Activated T-helper 1 cell treated with anti-CD3 and anti-CD28 coated beads, Interleukin-12 subunit alpha, Interleukin-12 subunit beta, Interleukin-2, Interleukin-4 antibody, amounts not matched to agents 30 ng/mL and 10 ng/mL and 1 ng/mL, durations not matched to agents 14 hours and 24 hours and 36 hours (primary cell): ENCODE measurements around the gene EXOC3L1. TPM values are rescaled to one million over a fixed set of nuclear protein-coding genes. Genes with fewer than 3 reads are reported as not detected.

Experiments
- DNase-seq: peaks from one replicate; pipeline ENCODE4 v3.0.0; 2021; ENCODE audit warnings: low spot score
- H3K27ac Mint-ChIP-seq: one replicate; pipeline ENCODE4 v1.8.0; 2021; ENCODE audit warnings: mild to moderate bottlenecking, mixed read lengths
- H3K27me3 Mint-ChIP-seq: one replicate; pipeline ENCODE4 v1.8.0; 2022; ENCODE audit warnings: mild to moderate bottlenecking, moderate library complexity, mixed read lengths; ENCODE audit not compliant: insufficient read depth
- H3K36me3 Mint-ChIP-seq: one replicate; pipeline ENCODE4 v1.8.0; 2021; ENCODE audit warnings: low read depth, mixed read lengths
- H3K4me1 Mint-ChIP-seq: one replicate; pipeline ENCODE4 v1.8.0; 2021; ENCODE audit warnings: low read depth, mixed read lengths
- H3K4me3 Mint-ChIP-seq: one replicate; pipeline ENCODE4 v1.8.0; 2021; ENCODE audit warnings: mild to moderate bottlenecking, moderate library complexity, mixed read lengths
- H3K9me3 Mint-ChIP-seq: one replicate; pipeline ENCODE4 v1.8.0; 2021; ENCODE audit warnings: mixed read lengths
- intact Hi-C: fragments of 100-400 bp; cut with micrococcal nuclease; formaldehyde crosslinking; loops from one replicate; pipeline ENCODE4 v1.15.1; 2024
- total RNA-seq: library from RNA; stranded (reverse); gene quantifications from 2 replicates; pipeline ENCODE4 v1.2.3, GENCODE V29; 2022

EXOC3L1 gene
- total RNA-seq, 1 donor from 2014 or later, result 0.34 TPM

DNA sequence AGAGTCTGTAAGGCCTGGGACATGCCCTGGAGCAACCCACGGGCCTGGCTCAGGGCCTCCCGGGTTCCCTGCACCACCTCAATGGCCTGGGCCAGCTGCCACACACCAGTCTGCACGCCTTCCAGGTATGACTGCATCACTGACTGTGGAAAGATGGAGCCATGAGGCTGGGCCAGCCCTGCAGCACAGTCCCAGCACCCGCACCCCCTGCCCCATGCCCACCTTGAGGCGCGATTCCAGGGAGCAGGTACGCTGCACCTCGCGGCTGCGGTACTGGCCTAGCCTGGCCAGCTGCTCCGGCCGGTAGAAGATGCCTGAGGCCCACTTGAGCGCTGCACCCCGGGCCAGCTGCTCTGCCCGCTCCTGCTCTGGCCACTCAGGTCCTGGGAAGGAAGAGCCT lies 1.1 kb downstream of the EXOC3L1 start:
- DNase-seq, result no peak
- H3K9me3 Mint-ChIP-seq, result no peaks in the 10 kb centered on the region
- peaks cover 35% of the 10 kb centered on the region for H3K4me1 Mint-ChIP-seq
- peaks cover 8% of the 10 kb centered on the region for H3K27me3 Mint-ChIP-seq
- H3K36me3 Mint-ChIP-seq, result peaks cover 8% of the 10 kb centered on the region
- H3K4me3 Mint-ChIP-seq, result no peak overlapping the region
- intact Hi-C loops, result no loop called here
- H3K27ac Mint-ChIP-seq, result no peak overlapping the region

DNA sequence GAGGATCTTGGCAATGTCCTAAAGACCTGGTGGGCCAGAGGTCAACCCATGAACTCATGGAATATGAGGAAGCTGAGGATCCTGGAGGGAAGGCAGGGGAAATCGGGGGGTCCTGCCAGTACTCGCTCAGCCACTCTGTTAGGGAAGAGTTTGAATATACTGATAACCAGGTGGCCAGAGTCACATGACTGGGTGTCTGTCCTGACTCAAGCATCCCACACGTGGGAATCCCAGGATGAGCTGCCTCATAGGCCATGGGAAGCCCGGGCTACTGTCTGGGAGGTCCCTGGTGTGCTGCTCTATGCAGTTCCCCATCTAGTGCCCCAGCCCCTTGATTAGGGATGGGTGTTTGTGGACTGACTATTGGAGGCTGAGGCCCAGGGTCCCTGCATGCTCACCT lies 1.6 kb downstream of the EXOC3L1 start:
- no peak for DNase-seq
- no peak overlapping the region for H3K4me3 Mint-ChIP-seq
- peaks cover 30% of the 10 kb centered on the region for H3K4me1 Mint-ChIP-seq
- H3K9me3 Mint-ChIP-seq, result no peaks in the 10 kb centered on the region
- H3K36me3 Mint-ChIP-seq, result peaks cover 5% of the 10 kb centered on the region
- intact Hi-C loops, result no loop called here
- H3K27ac Mint-ChIP-seq, result no peak overlapping the region
- peaks cover 8% of the 10 kb centered on the region for H3K27me3 Mint-ChIP-seq

DNA sequence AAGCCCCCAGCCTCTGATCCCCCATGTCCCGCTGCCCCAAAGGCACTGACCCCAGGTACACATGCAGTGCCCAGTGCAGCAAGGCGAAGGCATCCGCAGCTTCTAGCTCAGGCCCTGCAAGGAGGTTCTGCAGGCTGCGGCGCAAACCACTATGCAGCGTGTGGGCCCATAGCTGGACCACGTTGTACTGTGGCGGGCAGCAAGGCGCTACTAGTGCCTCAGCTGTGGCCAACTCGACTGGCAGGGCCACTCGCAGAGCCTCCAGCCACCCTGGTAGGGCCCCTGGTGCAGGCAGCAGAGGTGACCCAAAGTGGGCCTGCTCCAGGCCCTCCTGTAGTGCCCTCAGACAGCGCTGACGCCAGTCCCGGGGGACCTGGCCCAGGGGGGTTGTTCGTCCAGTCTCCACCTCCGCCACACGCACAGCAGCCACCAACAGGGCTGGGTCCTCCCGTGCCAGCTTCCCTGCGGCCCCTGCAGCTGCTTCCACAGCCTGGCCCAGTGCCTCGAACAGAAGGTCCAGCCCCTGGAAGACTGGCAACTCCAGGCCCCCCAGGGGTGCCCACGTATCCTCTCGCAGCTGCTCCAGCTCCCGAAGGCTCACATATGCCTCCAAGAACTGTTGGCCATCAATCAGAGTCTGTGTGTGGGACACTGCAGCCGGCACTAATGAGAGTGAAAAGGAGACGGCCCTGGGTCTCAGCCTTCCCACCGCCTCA lies 2.6 kb downstream of the EXOC3L1 start:
- no peaks in the 10 kb centered on the region for H3K36me3 Mint-ChIP-seq
- peaks cover 22% of the 10 kb centered on the region for H3K4me1 Mint-ChIP-seq
- intact Hi-C loops, result no loop called here
- peaks cover 8% of the 10 kb centered on the region for H3K27me3 Mint-ChIP-seq
- no peak overlapping the region for H3K27ac Mint-ChIP-seq
- no peaks in the 10 kb centered on the region for H3K9me3 Mint-ChIP-seq
- DNase-seq, result no peak
- H3K4me3 Mint-ChIP-seq, result no peak overlapping the region

DNA sequence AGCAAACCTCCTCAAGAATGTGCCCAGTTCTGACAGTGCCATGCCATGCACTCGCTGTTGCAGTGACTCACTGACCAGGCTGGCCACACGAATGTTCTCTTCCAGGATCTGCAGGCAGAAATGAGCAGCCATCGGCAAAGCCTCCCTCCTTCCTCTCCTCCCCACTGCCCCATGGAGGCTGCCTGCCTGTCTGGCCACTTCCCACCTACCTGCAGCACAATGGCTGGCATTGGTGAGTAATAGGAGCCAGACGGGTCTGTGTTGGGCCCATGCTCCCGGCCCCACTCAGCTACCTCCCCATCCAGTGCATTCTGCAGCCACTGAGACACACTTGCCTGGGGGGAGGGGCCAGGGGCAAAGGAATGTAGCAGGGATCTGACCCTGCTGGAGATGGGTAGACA lies 3.4 kb downstream of the EXOC3L1 start:
- Mint-ChIP-seq H3K9me3 (no peaks in the 10 kb centered on the region), H3K4me1 (peaks cover 18% of the 10 kb centered on the region), H3K4me3 (no peak overlapping the region), H3K27me3 (peaks cover 8% of the 10 kb centered on the region), H3K36me3 (no peaks in the 10 kb centered on the region), H3K27ac (no peak overlapping the region)
- intact Hi-C loops, result no loop called here
- no peak for DNase-seq

DNA sequence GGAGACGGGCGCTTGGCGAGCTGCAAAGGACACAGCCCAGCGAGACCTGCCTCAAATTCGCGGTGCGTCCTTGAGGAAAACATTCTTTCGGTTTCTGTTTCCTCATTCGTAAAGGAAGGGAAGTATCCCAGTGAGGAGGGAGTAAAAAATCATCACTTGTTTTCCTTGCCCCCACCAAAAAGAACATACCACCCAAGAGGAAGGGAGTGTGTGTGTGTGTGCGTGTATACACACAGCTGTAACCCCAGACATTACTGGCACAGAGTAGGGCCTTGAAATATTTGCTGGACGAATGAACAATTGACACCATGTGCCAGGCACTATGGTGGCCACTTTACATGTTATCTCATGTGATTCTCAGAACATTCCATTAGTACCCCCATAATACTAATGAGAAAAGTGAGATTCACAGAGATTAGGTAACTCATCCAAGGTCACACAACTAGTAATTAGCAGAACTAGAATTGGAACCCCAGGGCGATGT lies 4.2 kb downstream of the EXOC3L1 start:
- peak overlapping the region; percentile 92 for H3K4me3 Mint-ChIP-seq
- no peaks in the 10 kb centered on the region for H3K36me3 Mint-ChIP-seq
- H3K4me1 Mint-ChIP-seq, result peaks cover 10% of the 10 kb centered on the region
- intact Hi-C loops, result loop anchor here (1.0 to 2.0 kb wide), 4 partner anchors 77 to 239 kb away; partner anchors contain the start of gene PHAF1
- H3K27ac Mint-ChIP-seq, result peak overlapping the region; percentile 89
- peaks cover 8% of the 10 kb centered on the region for H3K27me3 Mint-ChIP-seq
- DNase-seq, result no peak
- no peaks in the 10 kb centered on the region for H3K9me3 Mint-ChIP-seq

DNA sequence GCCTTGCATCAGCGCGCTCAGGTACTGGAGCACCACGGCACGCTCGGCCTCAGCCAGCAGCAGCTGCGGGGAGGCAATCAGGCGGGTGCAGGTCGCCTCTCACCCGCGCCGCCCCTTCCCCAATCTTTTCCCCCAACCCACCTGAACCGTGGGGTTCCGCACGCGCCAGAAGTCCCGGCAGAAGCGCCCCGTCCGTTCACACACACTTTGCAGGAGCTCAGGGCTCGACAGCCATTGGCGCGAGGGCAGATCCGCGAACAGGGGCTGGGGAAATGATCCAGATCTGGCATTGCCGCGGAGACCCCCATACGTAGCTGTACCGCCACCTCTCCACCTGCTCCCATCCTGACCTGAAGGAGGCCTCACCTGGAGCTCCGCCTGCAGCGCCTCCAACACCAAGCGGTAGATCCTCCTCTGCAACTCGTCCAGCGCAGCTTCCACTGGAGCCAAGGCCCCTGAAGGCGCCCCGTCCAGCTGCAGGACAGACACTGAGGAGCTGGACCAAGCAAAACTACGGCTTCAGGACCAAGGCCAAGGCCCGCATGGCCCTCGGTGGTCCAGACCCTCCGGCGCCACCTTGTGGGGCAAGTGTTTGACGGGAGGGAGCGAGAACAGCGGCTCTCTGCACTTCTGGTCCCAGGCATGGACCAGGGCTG lies 4.8 kb downstream of the EXOC3L1 start:
- H3K4me1 Mint-ChIP-seq, result peaks cover 10% of the 10 kb centered on the region
- H3K9me3 Mint-ChIP-seq, result no peaks in the 10 kb centered on the region
- intact Hi-C loops, result loop anchor here (1.0 to 2.0 kb wide), 4 partner anchors 76 to 238 kb away; partner anchors contain the start of gene PHAF1
- H3K27me3 Mint-ChIP-seq, result peaks cover 8% of the 10 kb centered on the region
- no peaks in the 10 kb centered on the region for H3K36me3 Mint-ChIP-seq
- H3K4me3 Mint-ChIP-seq, result peak overlapping the region; percentile 92
- DNase-seq, result peak; percentile 80
- H3K27ac Mint-ChIP-seq, result peak overlapping the region; percentile 89

DNA sequence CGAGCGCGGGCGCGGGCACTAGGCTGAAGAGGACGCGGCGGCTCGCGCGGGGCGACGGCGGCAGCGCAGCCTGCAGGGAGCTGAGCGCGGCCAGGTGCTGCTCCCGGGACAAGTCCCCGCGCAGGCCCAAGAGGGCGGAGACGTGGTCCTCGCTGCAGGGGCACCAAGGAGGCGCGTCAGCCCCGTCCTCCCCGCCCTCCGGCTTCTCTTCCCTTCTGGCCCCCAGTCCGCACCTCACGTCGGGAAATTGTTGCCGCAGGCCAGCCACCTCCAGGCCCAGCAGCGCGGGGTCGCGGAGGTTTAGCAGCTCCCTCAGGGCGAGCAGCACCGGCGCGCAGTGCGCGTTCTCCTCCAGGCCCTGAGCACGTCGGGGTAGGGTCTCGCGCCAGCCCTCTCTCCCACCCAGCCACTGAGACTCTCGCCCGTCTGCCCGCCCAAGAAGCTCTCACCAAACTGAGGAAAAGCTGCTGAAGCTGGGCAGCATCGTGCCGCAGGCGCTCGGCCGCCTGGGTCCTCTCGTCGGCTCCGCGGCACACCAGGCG lies 5.4 kb downstream of the EXOC3L1 start:
- Mint-ChIP-seq H3K27ac (no peak overlapping the region), H3K27me3 (peaks cover 8% of the 10 kb centered on the region), H3K4me1 (peaks cover 13% of the 10 kb centered on the region), H3K36me3 (no peaks in the 10 kb centered on the region), H3K4me3 (peak overlapping the region; percentile 62), H3K9me3 (no peaks in the 10 kb centered on the region)
- intact Hi-C loops, result loop anchor here (2.0 kb wide), 2 partner anchors 76 to 238 kb away; partner anchors contain the start of gene PHAF1
- DNase-seq, result no peak

DNA sequence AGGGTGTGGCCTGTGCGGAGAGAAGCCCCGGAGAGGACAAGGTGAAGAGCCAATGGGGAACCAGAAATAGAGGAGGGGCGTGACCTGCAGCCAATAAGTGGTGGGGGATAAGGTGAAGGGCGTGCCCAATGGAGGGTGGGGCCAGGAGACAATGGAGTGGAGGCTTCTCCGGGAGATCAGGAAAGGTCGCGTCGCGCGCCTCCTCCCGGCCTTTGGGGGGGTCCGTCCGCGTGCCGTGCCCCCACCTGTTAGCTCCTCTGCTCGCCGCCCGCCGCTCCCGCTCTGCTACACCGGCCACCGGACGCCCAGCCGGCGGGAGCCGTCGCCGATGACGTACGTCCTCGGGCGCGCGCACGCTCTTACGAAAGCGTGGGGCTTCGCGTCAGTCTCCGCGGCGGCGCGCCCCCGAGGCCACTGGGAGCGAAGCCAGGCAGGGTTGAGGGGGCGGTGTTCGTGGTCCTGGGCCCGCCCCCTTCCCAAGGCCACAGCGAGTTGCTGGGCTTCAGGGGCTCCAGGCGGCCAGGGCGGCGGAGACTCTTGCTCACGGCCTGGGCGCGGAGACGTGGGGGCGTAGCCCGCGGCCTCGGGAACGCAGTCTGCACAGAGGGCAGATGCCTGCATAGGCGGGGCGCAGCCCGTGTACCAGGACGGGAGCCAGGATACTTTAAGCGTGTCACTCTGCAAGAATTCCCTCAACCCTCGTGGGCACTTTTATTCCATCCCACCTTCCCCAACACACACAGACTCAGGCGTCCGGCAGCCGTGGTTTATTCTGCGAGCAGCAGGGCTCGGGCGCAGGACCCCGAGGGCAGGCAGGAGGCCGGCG lies 6.1 kb downstream of the EXOC3L1 start, which contains the start of gene MATCAP1:
Gene MATCAP1, minus strand, starts transcription at position 337 of the 826 bp plus-strand sequence. CDS start 3,353 bp downstream, outside the sequence.
- intact Hi-C loops, result loop anchor here (1.0 to 2.0 kb wide), 10 partner anchors 8 to 237 kb away; partner anchors contain the start of genes E2F4, FBXL8, FHOD1 and NOL3
- Mint-ChIP-seq H3K27me3 (peaks cover 8% of the 10 kb centered on the region), H3K9me3 (no peaks in the 10 kb centered on the region), H3K27ac (no peak within 1 kb of the TSS), H3K36me3 (no peaks in the 10 kb centered on the region), H3K4me1 (peaks cover 20% of the 10 kb centered on the region), H3K4me3 (peak within 1 kb of the TSS; percentile 62)
- peak; percentile 94 for DNase-seq

DNA sequence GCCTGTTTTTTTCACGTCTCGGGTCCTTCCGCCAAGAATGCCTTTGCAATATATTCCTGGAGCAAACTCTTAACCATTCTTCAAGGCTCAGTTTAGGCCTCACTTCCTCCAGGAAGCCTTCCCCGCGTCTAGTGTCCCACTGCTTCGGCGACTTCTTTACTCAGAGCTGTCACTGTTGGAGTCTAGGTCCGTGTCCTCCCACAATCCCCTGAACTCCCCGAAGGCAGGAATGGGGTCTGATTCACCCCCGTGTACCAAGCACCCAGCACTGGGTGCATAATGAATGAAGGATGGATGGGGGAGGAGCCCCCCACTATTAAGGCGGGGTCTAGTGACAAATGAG lies 6.7 kb downstream of the EXOC3L1 start:
- intact Hi-C loops, result loop anchor here (1.0 to 2.0 kb wide), 8 partner anchors 9 to 229 kb away; partner anchors contain the start of genes E2F4, FBXL8, FHOD1 and NOL3
- peaks cover 8% of the 10 kb centered on the region for H3K27me3 Mint-ChIP-seq
- H3K27ac Mint-ChIP-seq, result no peak overlapping the region
- no peak overlapping the region for H3K4me3 Mint-ChIP-seq
- H3K4me1 Mint-ChIP-seq, result peaks cover 24% of the 10 kb centered on the region
- no peaks in the 10 kb centered on the region for H3K9me3 Mint-ChIP-seq
- DNase-seq, result no peak
- no peaks in the 10 kb centered on the region for H3K36me3 Mint-ChIP-seq

DNA sequence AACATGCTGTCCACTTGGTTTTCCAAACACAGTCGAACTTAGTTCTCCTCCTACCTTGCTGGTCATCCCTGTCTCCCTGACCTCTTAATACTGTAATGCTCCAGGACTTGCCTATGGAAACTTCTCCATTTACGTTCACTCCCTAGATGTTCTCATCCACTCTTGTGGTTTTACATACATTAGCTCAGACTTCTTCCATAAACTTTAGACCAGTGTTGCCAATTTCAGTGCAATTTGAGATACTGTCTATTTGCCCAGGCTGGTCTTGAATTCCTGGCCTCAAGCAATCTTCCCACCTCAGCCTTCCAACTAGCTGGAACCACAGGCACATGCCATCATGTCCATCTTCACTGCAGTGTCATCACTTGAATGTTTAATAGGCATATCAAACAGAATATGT lies 7.6 kb downstream of the EXOC3L1 start:
- H3K4me1 Mint-ChIP-seq, result peaks cover 29% of the 10 kb centered on the region
- no peak overlapping the region for H3K4me3 Mint-ChIP-seq
- H3K36me3 Mint-ChIP-seq, result peaks cover 3% of the 10 kb centered on the region
- no peak for DNase-seq
- H3K27me3 Mint-ChIP-seq, result peaks cover 8% of the 10 kb centered on the region
- H3K27ac Mint-ChIP-seq, result no peak overlapping the region
- H3K9me3 Mint-ChIP-seq, result no peaks in the 10 kb centered on the region
- intact Hi-C loops, result loop anchor here (2.0 kb wide), 1 partner anchor 65 kb away; the partner anchor contains the start of gene FHOD1

DNA sequence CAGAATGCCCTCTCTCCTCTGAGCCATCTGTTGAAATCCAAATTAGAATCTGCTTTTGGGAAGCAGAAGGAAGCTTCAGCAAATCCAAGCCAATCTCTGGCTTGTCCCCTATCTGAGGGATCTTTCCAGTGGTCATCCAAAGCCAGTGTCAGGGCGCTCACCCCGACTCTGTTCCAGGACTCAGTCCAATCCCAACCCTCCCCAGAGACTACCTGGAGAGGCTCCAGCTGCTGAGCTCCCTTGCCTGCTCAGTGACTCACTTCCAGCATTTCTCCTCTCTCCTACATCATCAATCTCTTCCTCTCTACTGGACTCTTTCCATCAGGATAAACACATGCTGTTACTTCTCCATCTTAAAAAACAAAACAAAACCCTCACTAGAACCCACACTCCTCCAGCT lies 8.6 kb downstream of the EXOC3L1 start:
- Mint-ChIP-seq H3K27me3 (peaks cover 8% of the 10 kb centered on the region), H3K27ac (no peak overlapping the region), H3K9me3 (no peaks in the 10 kb centered on the region), H3K4me1 (peaks cover 38% of the 10 kb centered on the region), H3K4me3 (no peak overlapping the region), H3K36me3 (peaks cover 6% of the 10 kb centered on the region)
- intact Hi-C loops, result no loop called here
- DNase-seq, result no peak

DNA sequence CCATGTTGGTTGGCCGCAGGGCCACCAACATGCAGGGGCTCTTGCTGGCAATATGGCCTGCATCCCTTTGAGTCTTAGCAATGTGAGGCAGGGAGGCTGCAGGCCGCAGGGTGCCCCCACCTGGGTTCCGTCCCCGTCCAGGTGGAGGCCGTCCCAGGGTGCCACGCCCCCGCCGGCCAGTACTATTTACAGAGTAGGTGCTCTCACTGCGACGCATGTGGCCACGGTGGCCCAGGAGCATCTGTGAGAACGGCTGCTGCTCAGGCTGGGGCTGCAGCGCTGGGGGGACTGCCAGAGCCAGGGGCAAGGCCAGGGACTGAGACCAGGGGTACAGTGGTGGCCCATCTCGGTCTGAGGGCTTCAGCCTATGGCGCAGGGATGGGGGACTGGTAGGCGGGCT lies 9.8 kb downstream of the EXOC3L1 start:
- Mint-ChIP-seq H3K4me1 (peaks cover 42% of the 10 kb centered on the region), H3K27ac (no peak overlapping the region), H3K36me3 (peaks cover 13% of the 10 kb centered on the region), H3K27me3 (peaks cover 3% of the 10 kb centered on the region), H3K4me3 (no peak overlapping the region), H3K9me3 (no peaks in the 10 kb centered on the region)
- intact Hi-C loops, result no loop called here
- no peak for DNase-seq
